ENCODE data around the gene C1orf167.
A peak's percentile ranks its signal among the peaks of the same experiment; 100 is the strongest.
"Not testable (repeated sequence)": the region's sequence is repeated elsewhere in the genome, so short reads cannot be mapped to it uniquely, and the experiment has no call there.

Gene C1orf167

GRCh38 chr1:11803924-11804665 is 42.1 kb downstream of the C1orf167 start:
- not testable (repeated sequence) for DNase-seq

- peak; percentile 24 for DNase-seq
These were observed 42.9 kb downstream of the C1orf167 start for GRCh38 chr1:11804666-11805421.

GRCh38 chr1:11805422-11806306 is 43.7 kb downstream of the C1orf167 start, which contains the start of the genes CLCN6 and MTHFR:
Gene CLCN6, plus strand, starts transcription at chr1:11806191. Its CDS starts 72 bp downstream, at chr1:11806263.
Gene MTHFR, minus strand, starts transcription at chr1:11805964. Its CDS starts 2,848 bp downstream, at chr1:11803116.
- DNase-seq: peak; percentile 98

GRCh38 chr1:11806307-11806936 is 44.4 kb downstream of the C1orf167 start:
- DNase-seq: peak; percentile 84

- no peak for DNase-seq
These were observed 45.1 kb downstream of the C1orf167 start for GRCh38 chr1:11807133-11807532.

- DNase-seq: no peak
These were observed 51.0 kb downstream of the C1orf167 start for GRCh38 chr1:11813021-11813420.

GRCh38 chr1:11817192-11817591 is 55.2 kb downstream of the C1orf167 start:
- DNase-seq: no peak

GRCh38 chr1:11822091-11822490 is 60.1 kb downstream of the C1orf167 start:
- no peak for DNase-seq

GRCh38 chr1:11823366-11824137 is 61.6 kb downstream of the C1orf167 start:
- DNase-seq: no peak

GRCh38 chr1:11825131-11825530 is 63.1 kb downstream of the C1orf167 start:
- no peak for DNase-seq

GRCh38 chr1:11826946-11827345 is 65.0 kb downstream of the C1orf167 start:
- no peak for DNase-seq

GRCh38 chr1:11828511-11828910 is 66.5 kb downstream of the C1orf167 start:
- no peak for DNase-seq

- no peak for DNase-seq
These were observed 70.1 kb downstream of the C1orf167 start for GRCh38 chr1:11831945-11832725.

GRCh38 chr1:11833497-11833896 is 71.5 kb downstream of the C1orf167 start:
- no peak for DNase-seq

- DNase-seq: no peak
These were observed 71.9 kb downstream of the C1orf167 start for GRCh38 chr1:11833900-11834299.

- DNase-seq: no peak
These were observed 73.6 kb downstream of the C1orf167 start for GRCh38 chr1:11835441-11836225.

- no peak for DNase-seq
These were observed 75.2 kb downstream of the C1orf167 start for GRCh38 chr1:11836955-11837766.

GRCh38 chr1:11837767-11838348 is 75.9 kb downstream of the C1orf167 start:
- no peak for DNase-seq
